Thymus (tissue), 11 donors: Measurements from ENCODE around the gene CREB3L1. TPM values are rescaled to one million over a fixed set of nuclear protein-coding genes. Genes with fewer than 3 reads are reported as not detected.
A peak's percentile ranks its signal among the peaks of the same experiment; 100 is the strongest.

Experiments
- DNase-seq, 9 donors: peaks; one replicate each; pipeline ENCODE4 v3.0.0-alpha.2; 2013; ENCODE audit warnings: low spot score in 9 of 9, low read depth in 6 of 9, missing footprints in 1 of 9
- H3K27ac ChIP-seq, 2 donors: one replicate each; pipeline ENCODE4 v1.5.1; 2013; ENCODE audit warnings: control low read depth in 1 of 2, low read depth in 1 of 2, low read length in 1 of 2, mild to moderate bottlenecking in 1 of 2, moderate library complexity in 1 of 2
- H3K27me3 ChIP-seq, 2 donors: one replicate each; pipeline ENCODE4 v1.5.1; 2013; ENCODE audit warnings: low read length in 1 of 2; ENCODE audit not compliant: control insufficient read depth in 2 of 2, insufficient read depth in 1 of 2
- H3K36me3 ChIP-seq, 2 donors: one replicate each; pipeline ENCODE4 v1.5.1; 2013; ENCODE audit warnings: low read length in 1 of 2, mild to moderate bottlenecking in 1 of 2, moderate library complexity in 1 of 2; ENCODE audit not compliant: control insufficient read depth in 2 of 2, insufficient read depth in 2 of 2
- H3K4me1 ChIP-seq, 2 donors: one replicate each; pipeline ENCODE4 v1.5.1; 2013; ENCODE audit warnings: low read length in 2 of 2; ENCODE audit not compliant: control insufficient read depth in 2 of 2, insufficient read depth in 2 of 2
- H3K4me3 ChIP-seq, 2 donors: one replicate each; pipeline ENCODE4 v1.5.1; 2013; ENCODE audit warnings: low read length in 2 of 2, control low read depth in 1 of 2, mild to moderate bottlenecking in 1 of 2
- H3K9me3 ChIP-seq, 2 donors: one replicate each; pipeline ENCODE4 v1.5.1; 2013; ENCODE audit warnings: low read length in 1 of 2, mild to moderate bottlenecking in 1 of 2; ENCODE audit not compliant: control insufficient read depth in 2 of 2, insufficient read depth in 1 of 2
- WGBS: extraction: QIAGEN DNeasy Blood & Tissue Kit; methylation state at CpG from one replicate; pipeline ENCODE4 v1.1.7; 2013; 5-methylcytosine and 5-hydroxymethylcytosine counted together
- polyA plus RNA-seq: library from polyadenylated mRNA; stranded (reverse); fragments of 200-250 nt; gene quantifications from one replicate; pipeline ENCODE4 v1.2.3, GENCODE V29; 2013
- total RNA-seq: library from RNA; stranded (reverse); fragments of 120-200 nt; gene quantifications from one replicate; pipeline ENCODE4 v1.2.4, GENCODE V29; 2013
- donor health status: healthy.

The CREB3L1 gene
- total and polyA plus RNA-seq, 2 donors: 1.3 to 2.2 TPM

GRCh38 chr11:46347637-46348311 is 70.3 kb downstream of the CREB3L1 start:
- Histone ChIP-seq H3K36me3 (peaks cover 3 to 11% of the 10 kb centered on the region in 2 donors), H3K4me1 (peaks cover 56 to 87% of the 10 kb centered on the region in 2 donors)
- DNase-seq: no peak

GRCh38 chr11:46348566-46349401 is 71.3 kb downstream of the CREB3L1 start:
- peaks cover 9 to 14% of the 10 kb centered on the region in 2 donors for H3K36me3 ChIP-seq
- H3K4me1 ChIP-seq: peaks cover 63 to 91% of the 10 kb centered on the region in 2 donors
- H3K4me3 ChIP-seq: peak overlapping the region; percentile 78 to 80
- DNase-seq: peak in 5 of 9 donors; percentile 49 to 87 (median 70)
- peaks cover 0 to 6% of the 10 kb centered on the region in 2 donors for H3K27me3 ChIP-seq
- H3K9me3 ChIP-seq: no peaks in the 10 kb centered on the region
- 16% methylated on average over 18 of the region's 18 CpGs for WGBS
- peak overlapping the region; percentile 86 to 95 for H3K27ac ChIP-seq

More at GRCh38 chr11:46347637-46348311, 70.3 kb downstream of the CREB3L1 start:
- peaks cover 0 to 6% of the 10 kb centered on the region in 2 donors for H3K27me3 ChIP-seq
- WGBS: 1% methylated on average over 63 of the region's 63 CpGs
- H3K27ac ChIP-seq: peak overlapping the region; percentile 86 to 95
- no peaks in the 10 kb centered on the region for H3K9me3 ChIP-seq
- H3K4me3 ChIP-seq: peak overlapping the region; percentile 78 to 80

GRCh38 chr11:46350695-46351094 is 73.2 kb downstream of the CREB3L1 start:
- 89% methylated on average over 3 of the region's 3 CpGs for WGBS
- Histone ChIP-seq H3K36me3 (peaks cover 11 to 19% of the 10 kb centered on the region in 2 donors), H3K27me3 (peaks cover 0 to 6% of the 10 kb centered on the region in 2 donors), H3K27ac (peak overlapping the region in 1 of 2 donors; percentile 47), H3K4me1 (peaks cover 58 to 91% of the 10 kb centered on the region in 2 donors), H3K4me3 (no peak overlapping the region), H3K9me3 (no peaks in the 10 kb centered on the region)
- DNase-seq: no peak

- H3K27ac ChIP-seq: peak overlapping the region; percentile 0 to 47
- peaks cover 54 to 90% of the 10 kb centered on the region in 2 donors for H3K4me1 ChIP-seq
- H3K9me3 ChIP-seq: no peaks in the 10 kb centered on the region
- no peak for DNase-seq
- WGBS: 83% methylated on average over 8 of the region's 8 CpGs
- no peak overlapping the region for H3K4me3 ChIP-seq
- peaks cover 0 to 2% of the 10 kb centered on the region in 2 donors for H3K27me3 ChIP-seq
- peaks cover 16 to 20% of the 10 kb centered on the region in 2 donors for H3K36me3 ChIP-seq
These were observed 73.7 kb downstream of the CREB3L1 start for GRCh38 chr11:46351148-46351547.

GRCh38 chr11:46351606-46352005 is 74.1 kb downstream of the CREB3L1 start:
- 87% methylated on average over 5 of the region's 5 CpGs for WGBS
- Histone ChIP-seq H3K27me3 (no peaks in the 10 kb centered on the region), H3K4me1 (peaks cover 50 to 90% of the 10 kb centered on the region in 2 donors), H3K9me3 (no peaks in the 10 kb centered on the region), H3K27ac (peak overlapping the region; percentile 0 to 68), H3K36me3 (peaks cover 20 to 24% of the 10 kb centered on the region in 2 donors), H3K4me3 (no peak overlapping the region)
- DNase-seq: no peak

GRCh38 chr11:46352063-46352841 is 74.8 kb downstream of the CREB3L1 start:
- 77% methylated on average over 33 of the region's 33 CpGs for WGBS
- H3K4me3 ChIP-seq: no peak overlapping the region
- H3K4me1 ChIP-seq: peaks cover 48 to 91% of the 10 kb centered on the region in 2 donors

GRCh38 chr11:46353698-46354097 is 76.2 kb downstream of the CREB3L1 start:
- H3K27ac ChIP-seq: peak overlapping the region; percentile 56 to 86
- peaks cover 25 to 32% of the 10 kb centered on the region in 2 donors for H3K36me3 ChIP-seq
- H3K4me3 ChIP-seq: peak overlapping the region in 1 of 2 donors; percentile 4
- no peak for DNase-seq
- H3K4me1 ChIP-seq: peaks cover 53 to 93% of the 10 kb centered on the region in 2 donors
- H3K27me3 ChIP-seq: no peaks in the 10 kb centered on the region
- no peaks in the 10 kb centered on the region for H3K9me3 ChIP-seq
- WGBS: 62% methylated on average over 9 of the region's 9 CpGs

More at GRCh38 chr11:46352063-46352841, 74.8 kb downstream of the CREB3L1 start:
- no peaks in the 10 kb centered on the region for H3K27me3 ChIP-seq
- H3K36me3 ChIP-seq: peaks cover 20 to 25% of the 10 kb centered on the region in 2 donors
- no peak for DNase-seq
- H3K27ac ChIP-seq: peak overlapping the region; percentile 24 to 68
- H3K9me3 ChIP-seq: no peaks in the 10 kb centered on the region

GRCh38 chr11:46356924-46357482 is 79.5 kb downstream of the CREB3L1 start:
- DNase-seq: no peak
- peak overlapping the region; percentile 19 to 26 for H3K27ac ChIP-seq
- H3K4me1 ChIP-seq: peaks cover 30 to 76% of the 10 kb centered on the region in 2 donors
- WGBS: 92% methylated on average over 7 of the region's 7 CpGs
- H3K4me3 ChIP-seq: no peak overlapping the region
- H3K9me3 ChIP-seq: no peaks in the 10 kb centered on the region
- no peaks in the 10 kb centered on the region for H3K27me3 ChIP-seq
- H3K36me3 ChIP-seq: peaks cover 21 to 25% of the 10 kb centered on the region in 2 donors
